Stimulated activated CD8-positive, alpha-beta memory T cell treated with anti-CD3 and anti-CD28 coated beads, Interleukin-15, amount 100 ng/mL, for 24 hours (primary cell): Measurements from ENCODE around the gene TNRC6A.
"Not testable (repeated sequence)": the region's sequence is repeated elsewhere in the genome, so short reads cannot be mapped to it uniquely, and the experiment has no call there.

Experiments
- DNase-seq: peaks from one replicate; pipeline ENCODE4 v3.0.0-alpha.2; 2020; ENCODE audit warnings: low read depth

Gene TNRC6A

DNA sequence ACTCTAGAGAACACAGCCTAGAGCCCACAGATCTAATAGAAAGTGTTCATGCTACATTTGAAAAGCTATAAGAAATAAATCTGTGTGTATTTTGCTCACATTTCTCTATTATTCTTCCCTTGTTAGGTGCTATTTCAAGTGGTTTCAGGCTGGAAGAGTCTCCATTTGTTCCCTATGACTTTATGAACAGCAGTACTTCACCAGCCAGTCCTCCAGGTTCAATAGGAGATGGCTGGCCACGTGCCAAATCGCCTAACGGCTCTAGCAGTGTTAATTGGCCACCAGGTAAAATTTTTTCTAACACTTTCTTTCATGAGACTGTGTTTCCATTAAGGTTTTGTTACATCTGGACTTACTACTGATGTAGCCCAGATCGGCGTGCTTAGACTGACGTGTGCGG, 85.6 kb downstream of the TNRC6A start:
- DNase-seq: no peak

DNA sequence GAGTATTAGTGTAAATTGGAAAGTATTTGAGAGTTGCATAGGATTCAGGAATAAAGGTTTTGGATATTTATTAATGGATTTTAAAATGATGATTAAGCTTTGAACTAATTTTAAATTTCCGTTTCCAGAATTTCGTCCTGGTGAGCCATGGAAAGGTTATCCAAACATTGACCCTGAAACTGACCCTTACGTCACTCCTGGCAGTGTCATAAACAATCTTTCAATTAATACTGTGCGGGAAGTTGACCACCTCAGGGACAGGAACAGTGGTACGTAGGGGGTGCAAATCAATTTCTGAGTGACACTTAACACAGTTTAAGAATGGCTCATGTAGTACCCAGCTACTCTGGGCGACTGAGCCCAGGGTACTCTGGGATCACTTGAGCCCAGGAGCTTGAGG, 87.2 kb downstream of the TNRC6A start:
- no peak for DNase-seq

DNA sequence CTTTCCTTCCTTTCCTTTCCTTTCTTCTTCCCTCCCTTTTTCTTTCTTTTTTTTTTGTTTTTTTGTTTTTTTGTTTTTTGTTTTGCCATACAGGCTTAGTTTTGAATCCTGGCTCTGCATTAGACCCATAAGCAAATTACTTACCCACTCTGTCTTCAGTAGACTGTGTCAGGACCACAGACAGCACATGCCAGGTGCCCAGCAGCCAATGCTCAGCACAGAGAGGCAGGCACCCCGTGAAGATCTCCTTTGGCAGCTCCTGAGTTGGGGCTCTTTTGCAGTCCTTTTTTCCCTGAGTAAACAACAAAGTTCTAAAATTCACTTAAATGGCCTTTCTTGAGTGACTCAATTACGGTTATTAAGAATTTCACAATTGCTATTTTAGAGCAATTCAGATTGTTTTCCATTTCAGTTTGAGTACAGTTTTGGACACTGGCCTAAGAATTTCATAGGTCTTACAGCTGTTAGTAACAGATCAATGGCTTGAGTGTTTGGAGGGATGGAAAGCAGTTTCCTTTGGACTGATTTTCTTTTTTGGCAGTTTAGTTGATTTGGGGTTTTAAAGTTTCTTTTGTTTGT, 90.1 kb downstream of the TNRC6A start:
- no peak for DNase-seq

DNA sequence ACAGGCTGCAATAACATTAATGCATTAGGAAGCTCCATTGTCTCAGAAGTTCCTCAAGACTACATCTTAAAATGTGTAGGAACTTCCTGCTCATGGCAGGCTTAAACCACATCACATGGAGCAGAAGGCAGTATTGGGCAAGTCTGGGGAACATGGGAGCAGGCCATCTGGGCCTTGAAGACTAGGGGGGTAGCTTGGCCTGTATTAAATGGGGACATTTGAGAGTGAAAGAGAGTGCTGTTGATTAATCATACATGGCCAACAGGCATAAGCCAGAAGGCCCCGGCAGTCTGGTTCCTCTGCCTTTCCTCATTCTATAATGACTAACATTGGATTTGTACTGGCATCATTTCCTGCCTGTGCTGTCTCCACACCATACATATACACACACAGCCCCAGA, 91.1 kb downstream of the TNRC6A start:
- DNase-seq: no peak

DNA sequence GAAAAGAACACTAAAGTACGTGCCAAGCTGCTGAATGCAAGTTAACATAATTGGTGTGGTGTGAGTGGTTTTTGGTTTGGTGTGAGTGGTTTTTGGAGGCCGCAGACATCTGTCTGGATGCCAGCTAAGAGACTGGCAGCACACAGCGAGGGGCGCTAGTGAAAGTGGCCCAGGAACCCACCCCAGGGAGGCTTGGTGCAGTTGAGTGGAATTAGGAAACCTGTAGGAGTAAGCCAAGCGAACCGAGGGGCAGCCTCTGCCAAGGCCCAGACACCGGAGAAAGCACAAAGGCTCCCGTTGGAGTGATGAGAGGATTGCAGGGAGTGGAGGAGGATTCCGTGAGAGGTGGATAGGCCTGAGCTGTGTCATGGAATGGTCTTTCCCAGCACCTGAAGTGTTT, 91.7 kb downstream of the TNRC6A start:
- no peak for DNase-seq

DNA sequence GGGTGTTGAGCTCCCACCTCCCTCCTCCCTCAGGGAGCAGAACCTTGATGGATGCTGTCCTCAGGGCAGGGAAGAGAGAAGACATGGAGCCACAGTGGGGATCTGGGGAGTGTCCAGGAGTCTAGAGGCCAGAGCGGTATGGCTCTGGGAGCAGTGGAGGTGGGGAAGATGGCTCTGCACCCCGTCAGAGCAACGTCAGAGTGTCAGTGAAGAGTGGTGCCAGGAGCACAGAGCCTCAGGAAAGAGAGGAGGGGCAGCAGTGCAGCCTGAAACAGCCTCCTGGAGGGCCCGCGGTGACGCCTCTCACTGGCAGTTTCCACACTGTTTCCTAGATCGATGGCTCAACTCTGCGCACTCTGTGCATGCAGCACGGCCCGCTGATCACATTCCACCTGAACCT, 93.1 kb downstream of the TNRC6A start:
- DNase-seq: no peak

DNA sequence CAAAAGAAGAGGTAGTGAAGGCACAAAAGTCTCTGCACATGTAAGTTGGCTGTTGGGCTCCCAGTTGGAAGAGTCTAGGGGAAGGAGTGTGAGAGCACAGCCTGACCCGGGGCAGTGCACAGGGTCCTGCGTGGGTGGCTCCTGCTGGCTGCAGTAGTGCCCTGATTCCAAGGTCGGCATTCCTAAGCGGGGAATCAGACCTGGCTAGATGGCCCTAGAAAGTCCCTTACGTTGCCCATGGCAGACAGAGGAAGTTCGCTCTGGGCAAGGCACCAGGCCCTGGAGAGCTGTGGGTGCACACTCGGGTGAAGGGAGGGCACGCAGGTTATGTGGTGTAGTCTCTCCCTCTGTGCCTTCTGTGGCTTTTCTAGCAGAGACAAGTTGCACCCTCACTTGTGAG, 93.5 kb downstream of the TNRC6A start:
- DNase-seq: no peak

DNA sequence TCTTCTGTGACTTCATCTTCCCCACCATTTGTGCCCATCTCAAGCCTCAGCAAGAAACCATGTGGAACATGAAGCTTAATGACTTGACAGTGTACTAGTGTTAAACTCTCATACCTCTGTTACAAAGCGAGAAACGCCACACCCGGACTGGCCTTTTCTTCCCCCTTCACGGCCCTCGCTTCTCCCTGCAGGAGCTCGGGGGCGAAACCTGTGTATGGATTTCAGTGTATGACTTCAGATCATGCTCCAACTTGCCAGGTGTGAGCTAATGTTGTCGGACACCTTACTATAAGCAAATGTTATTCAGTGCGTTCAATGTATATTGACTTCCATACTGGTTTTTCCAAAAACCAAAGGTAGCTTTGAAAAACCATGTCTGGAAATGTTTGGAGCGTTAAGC, 96.2 kb downstream of the TNRC6A start:
- DNase-seq: no peak

DNA sequence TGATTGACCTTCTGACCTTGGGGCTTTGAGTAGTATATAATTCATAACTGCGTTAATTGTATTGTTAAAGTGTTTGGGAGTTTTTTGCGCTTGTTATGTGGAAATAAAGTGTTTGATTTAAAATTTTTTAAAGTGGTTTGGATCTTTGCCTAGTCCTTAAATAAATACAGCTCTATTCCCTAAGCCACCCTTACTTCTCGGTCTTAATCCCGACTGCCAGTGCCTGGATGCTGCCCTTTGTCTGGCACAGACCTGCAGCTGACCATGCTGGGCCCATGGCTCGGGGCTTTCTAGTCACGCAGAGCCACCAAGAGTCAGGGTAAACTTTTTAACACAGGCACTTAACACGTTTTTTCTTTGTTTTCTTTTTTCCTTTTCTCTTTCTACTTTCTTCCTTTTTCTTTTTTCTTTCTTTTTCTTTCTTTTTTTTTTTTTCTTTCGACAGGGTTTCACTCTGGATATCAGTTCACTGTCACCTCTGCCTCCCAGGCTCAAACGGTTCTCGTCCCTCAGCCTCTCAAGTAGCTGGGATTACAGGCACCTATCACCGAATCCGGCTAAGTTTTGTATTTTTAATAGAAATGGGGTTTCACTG, 96.7 kb downstream of the TNRC6A start:
- DNase-seq: no peak

DNA sequence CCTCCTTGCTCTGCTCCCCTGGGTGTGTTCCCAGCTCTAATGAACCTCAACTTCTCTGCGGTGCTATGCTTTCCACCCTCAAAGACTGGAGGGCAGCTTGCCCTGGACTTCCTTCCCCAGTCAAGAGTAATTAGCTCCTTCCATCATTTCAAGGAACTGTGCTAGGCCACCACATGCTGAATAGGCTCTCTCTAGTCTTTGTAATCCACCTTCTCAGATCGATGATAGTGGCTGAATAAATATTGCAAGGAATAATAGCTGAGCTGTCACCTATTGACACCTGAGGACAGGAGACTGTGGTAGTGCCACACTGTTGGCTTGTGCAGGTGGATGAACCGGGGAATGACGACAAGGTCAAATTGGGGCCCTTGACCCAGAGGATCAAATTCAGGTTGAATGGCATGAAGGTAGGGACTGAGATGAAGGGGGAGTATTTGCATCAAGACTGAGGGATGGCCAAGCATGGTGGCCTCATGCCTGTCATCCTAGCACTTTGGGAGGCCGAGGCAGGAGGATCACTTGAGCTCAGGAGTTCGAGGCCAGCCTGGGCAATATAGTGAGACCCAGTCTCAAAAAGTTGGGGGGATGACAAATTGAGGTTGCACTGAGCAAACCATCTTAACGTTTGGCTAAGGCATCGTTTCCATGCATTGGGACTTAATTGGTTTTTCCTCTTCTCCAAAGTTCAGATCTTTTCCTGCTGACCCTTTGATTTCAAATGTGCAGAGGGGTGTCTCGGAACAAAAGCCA, 97.5 kb downstream of the TNRC6A start:
- no peak for DNase-seq

DNA sequence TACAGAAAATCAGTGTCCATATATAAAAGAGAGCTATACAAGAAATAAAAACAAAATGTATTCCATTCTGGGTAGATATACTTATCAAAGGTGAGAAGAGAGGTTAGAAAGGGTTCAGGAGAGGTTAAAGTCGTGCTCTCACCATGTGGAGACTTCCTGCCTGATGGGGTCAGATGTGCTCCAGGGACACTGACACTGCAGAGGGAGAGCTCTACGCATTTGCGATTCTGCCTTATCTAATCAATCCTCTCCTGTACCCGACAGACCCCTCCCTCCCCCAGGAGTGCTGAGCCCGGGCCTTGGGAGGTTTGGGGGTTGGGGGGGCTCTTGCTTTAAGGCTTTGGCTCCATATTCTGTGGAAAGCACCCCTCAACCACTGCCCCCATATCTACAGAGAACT, 99.7 kb downstream of the TNRC6A start:
- no peak for DNase-seq

DNA sequence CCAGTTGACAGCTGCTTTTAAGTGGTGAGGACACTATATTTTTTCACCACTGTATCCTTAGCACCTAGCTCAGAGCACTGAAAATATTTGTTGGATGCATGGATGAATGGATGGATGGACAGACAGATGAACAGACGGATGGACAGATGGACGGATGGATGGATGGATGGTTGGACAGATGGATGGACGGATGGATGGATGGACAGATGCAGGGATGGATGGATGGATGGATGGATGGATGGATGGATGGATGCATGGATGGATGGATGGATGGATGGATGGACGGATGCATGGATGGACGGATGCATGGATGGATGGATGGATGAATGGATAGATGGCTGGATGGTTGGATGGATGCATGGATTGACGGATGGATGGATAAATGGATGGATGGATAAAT, 103.9 kb downstream of the TNRC6A start:
- no peak for DNase-seq

DNA sequence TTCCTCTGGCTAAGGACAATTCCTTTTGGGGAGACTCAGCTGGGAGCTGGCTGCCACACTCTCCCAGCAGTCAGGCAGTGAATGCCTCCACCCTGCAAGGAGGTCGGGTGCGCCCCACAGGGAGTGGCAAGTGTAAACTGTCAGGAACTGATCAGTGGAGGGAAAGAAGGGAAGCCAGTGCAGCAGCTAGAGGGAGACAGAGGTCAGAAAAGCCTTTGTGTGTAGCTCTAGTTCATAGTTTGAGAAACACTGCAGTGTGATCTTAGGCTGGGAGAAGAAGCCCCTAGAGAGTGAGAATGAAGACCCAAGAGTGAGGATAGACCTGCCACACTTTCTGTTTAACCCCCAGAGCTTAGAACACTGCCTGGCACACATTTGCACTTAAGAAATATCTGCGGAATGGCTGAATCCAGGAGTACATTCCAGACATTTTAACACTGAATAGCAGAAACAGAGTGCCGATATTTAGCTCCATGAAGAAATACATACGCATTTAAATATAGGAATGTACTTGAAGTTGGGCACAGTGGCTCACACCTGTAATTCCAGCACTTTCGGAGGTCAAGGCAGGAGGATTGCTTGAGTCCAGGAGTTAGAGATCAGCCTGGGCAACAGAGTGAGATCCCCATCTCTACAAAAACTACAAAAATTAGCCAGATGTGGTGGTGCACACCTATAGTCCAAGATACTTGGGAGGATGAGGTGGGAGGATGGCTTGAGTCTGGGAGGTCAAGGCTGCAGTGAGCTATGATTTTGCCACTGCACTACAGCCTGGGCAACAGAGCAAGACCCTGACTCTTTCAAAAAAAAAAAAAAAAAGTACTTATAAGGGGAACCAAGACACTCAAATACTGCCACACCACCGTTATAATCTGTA, 105.2 kb downstream of the TNRC6A start:
- DNase-seq: no peak

DNA sequence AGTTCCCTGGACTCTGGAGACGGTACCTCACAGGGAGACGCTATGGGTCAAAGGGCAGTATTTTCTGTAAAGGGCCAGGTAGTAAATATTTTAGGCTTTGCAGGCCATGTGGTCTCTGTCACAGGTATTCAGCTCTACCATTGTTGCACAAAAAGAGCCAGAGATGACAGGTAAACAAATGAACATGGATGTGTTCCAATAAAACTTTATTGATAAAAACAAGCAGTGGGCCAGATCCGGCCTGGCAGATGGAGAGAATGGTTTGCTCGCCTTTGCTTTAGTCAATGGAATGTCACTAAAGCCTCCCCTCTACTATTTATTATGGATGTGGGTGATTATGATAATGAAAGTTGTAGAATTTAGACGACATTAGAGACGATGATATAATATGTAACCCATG, 107.4 kb downstream of the TNRC6A start:
- DNase-seq: no peak

DNA sequence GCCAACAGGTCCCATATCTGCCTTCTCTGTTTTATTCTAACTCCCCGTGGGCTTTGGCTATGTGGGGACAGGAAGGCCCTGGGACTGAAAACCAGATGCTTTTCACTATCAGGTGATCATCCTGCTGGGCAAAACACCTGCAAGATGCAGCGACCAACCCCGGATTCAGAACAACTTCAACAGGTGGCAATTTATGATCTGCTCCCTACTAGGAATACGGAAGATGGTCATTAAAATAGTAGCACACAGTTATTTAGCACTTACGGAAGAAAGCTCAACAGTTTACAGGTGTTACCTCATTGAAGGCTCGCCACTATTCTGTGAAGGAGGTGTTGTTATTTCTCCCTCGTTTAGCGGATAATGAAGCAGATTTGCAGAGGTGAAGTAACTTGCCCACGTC, 108.5 kb downstream of the TNRC6A start:
- DNase-seq: no peak

DNA sequence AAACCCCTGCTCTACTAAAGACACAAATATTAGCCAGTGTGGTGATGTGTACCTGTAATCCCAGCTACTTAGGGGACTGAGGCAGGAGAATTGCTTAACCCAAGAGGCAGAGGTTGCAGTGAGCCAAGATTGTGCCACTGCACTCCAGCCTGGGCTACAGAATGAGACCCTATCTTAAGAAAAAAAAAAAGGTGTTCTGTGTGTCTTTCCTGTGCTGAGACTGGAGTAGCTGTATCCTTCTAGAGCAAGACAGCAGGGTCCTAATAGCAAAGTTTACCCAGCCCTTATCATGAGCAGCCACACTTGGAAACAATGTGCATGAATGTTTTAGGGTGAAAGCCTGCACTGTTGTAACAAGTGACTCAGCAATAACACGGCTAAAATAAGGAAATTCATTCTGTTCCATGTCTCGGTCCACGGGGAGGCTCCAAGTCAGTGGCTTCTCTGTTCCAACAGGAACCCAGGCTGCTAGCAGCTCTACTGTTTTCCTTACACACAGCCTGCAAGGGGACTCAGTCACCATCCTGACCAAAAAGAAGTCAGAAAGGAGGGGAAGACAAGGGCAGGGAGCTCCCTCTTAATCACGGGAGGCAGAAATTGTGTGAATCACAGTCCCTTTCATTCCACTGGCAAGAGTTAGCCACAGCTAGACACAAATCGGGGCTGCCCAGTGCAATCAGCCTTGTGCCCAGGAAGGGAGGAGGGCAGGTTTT, 109.3 kb downstream of the TNRC6A start:
- DNase-seq: no peak

DNA sequence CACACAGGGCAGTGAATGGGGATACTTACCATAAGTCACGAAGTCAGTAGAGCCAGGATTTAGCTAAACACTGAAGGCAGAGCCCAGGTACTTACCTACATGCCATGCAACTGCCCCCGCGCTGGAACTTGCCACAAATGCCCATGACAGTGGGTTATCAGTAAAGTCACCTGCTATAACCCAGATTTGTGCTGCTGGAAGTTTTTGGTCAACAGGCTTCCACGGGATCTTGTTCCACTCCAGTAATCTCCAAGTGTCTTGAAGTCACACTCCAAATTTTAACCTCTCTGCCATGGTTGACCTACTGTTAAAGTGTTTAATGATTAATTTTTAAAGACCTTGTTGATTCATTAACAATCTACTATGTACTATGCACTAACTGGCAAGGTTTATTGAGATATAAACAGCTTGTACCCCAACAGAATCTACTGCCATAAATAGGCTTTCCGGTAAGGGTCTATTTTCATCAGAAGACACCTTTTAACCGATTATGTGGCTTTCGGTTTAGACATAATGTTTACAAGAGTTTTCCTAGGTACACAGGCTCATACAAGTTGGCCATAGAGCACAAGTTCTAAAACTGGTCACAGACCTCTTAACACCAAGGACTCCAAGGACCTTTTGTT, 110.0 kb downstream of the TNRC6A start:
- DNase-seq: no peak

DNA sequence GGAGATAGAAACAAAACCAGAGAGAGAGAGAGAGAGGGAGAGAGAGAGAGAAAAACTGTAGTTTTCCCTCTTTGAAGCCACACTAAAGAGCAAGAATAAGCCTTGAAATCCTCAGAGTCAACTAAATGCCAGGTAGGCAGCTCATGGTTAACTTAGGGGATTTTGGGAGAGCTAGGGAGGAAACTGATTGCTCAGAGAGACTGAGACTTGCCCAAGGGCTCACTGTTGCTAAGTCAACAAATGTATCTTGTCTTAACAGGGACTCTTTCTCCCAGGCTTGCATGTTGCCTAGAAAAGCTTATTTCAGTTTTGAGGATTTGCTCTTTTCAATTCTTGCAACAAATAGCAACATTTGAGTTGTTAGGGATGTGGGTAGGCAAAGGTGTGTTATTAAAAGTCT, 111.8 kb downstream of the TNRC6A start:
- no peak for DNase-seq

DNA sequence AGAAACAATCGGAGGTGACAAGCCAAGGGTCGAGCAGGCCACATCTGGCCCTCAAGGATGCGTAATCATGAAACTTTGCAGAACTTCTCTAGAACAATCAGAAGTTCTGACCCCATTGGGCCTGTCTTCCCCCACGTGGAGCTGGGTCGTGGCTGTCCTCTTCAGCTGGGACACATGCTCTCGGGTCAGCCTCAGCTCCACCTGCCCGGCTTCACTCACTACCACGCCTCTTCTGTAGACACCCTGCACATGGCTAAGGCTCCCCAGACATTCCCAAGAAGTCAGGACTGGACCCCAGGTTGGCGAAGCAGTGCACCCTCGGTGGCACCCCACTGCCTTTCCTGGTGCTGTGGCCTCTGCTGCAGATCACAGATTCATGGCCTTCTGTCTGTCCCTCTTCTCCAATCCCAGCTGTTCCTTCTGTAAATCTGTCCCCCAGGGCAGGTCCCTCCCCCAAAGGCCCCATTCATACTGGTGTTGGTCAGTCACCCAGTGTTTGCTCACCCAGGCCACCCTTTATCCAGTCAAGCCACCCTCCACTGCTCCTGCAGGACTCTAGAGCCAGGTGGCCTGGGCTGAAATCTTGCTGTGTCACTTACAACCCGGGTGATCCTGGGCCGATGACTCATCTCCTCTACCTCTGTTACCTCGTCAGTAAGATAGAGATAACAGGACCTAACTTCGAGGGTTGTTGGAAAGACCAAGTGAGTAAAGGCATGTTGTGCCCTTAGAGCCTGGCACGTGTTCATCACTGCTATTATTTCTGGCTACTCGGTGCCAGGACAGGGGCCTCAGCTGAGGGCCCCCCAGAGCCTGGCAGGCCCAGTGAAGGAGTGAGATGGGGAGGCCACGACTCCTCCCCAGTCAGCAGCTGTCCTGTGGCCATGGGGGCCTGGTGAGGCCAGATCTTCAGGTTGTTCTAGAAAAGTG, 114.9 kb downstream of the TNRC6A start:
- DNase-seq: no peak

DNA sequence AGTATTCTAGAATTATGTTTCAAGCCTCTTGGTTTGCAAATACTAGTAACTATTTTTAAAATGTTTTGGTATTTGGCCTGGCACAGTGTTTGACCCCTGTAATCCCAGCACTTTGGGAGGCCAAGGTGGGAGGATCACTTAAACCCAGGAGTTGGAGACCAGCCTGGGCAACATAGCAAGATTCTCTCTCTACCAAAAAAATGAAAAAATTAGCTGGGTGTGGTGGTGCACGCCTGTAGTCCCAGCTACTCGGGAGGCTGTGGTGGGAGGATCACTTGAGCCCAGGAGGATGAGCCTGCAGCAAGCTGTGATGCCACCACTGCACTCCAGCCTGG, 115.5 kb downstream of the TNRC6A start:
- not testable (repeated sequence) for DNase-seq
